OCI-LY1 (cell line): ENCODE measurements around the gene CA6.
"Not testable (repeated sequence)": the region's sequence is repeated elsewhere in the genome, so short reads cannot be mapped to it uniquely, and the experiment has no call there.

Source experiments
- EZH2 ChIP-seq: fragments of 200-600 bp; sonication (generic), shearing (Covaris generic); IDR thresholded peaks from 2 replicates; pipeline ENCODE4 v1.8.0; 2017; ENCODE audit warnings: borderline replicate concordance, mixed run types, mild to moderate bottlenecking, antibody characterized with exemption, low read length, moderate library complexity, mixed read lengths
- TF ChIP-seq, protein P1 (sequence below): fragments of 200-600 bp; sonication (generic), shearing (Covaris generic); IDR thresholded peaks from 2 replicates; pipeline ENCODE4 v1.5.1; 2017; ENCODE audit warnings: mild to moderate bottlenecking, antibody characterized with exemption, low read length, moderate library complexity, mixed read lengths

DNA sequence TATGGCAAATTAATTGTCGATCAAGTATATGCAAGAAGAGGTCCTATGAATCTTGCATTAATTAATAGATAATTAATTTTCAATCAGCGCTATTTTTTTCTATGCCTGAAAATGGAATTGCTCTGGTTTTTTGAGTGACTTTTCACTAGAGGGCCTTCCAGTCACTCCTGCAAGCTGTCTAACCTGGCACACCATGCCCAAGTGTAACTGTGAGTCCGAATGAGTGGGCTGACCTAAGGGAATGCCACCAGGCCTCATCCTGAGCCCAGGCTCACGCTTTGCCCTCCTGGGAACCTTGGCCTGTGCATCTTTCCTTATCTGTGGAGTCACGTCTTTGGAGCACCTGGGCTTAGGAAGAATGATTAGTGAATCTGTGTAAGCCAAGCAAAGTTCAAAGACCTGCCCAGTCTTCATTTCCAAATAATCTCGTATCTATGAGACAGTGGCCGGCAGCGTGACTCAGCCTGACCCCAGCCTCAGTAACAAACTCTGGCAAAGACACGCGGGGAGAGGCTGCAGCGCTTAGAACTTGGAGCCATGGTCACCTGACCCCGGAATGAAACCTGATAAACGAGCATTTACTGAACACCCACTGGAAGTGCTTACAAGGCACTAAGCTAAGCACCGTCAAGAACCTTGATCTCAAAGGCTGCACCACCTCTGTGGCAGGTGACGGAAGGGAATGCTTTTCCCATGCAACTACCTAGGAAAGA is 76.5 kb downstream of the CA6 start:
- TF ChIP-seq, protein P1, sequence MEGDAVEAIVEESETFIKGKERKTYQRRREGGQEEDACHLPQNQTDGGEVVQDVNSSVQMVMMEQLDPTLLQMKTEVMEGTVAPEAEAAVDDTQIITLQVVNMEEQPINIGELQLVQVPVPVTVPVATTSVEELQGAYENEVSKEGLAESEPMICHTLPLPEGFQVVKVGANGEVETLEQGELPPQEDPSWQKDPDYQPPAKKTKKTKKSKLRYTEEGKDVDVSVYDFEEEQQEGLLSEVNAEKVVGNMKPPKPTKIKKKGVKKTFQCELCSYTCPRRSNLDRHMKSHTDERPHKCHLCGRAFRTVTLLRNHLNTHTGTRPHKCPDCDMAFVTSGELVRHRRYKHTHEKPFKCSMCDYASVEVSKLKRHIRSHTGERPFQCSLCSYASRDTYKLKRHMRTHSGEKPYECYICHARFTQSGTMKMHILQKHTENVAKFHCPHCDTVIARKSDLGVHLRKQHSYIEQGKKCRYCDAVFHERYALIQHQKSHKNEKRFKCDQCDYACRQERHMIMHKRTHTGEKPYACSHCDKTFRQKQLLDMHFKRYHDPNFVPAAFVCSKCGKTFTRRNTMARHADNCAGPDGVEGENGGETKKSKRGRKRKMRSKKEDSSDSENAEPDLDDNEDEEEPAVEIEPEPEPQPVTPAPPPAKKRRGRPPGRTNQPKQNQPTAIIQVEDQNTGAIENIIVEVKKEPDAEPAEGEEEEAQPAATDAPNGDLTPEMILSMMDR = not testable (repeated sequence)
- not testable (repeated sequence) for TF ChIP-seq EZH2
